HG03135 (cell line): Measurements from ENCODE around the gene ASB10.

Source experiments
- ATAC-seq: cut with Tn5 transposase; IDR thresholded peaks from one replicate; pipeline ENCODE4 v1.9.1; 2021; ENCODE audit warnings: mild to moderate bottlenecking, moderate library complexity; ENCODE audit not compliant: unreplicated experiment

ASB10 gene

GRCh38 chr7:151126491-151127137 lies 60.4 kb downstream of the ASB10 start:
- no peak for ATAC-seq

- no peak for ATAC-seq
Observed at GRCh38 chr7:151125846-151126481, 61.1 kb downstream of the ASB10 start.
